NCI-H446 (cell line): ENCODE results near the gene SLC25A44.

ENCODE experiments used
- DNase-seq, 2 experiments: peaks; one replicate each; lab custom pipeline; 2025; lab: John Stamatoyannopoulos, UW

Gene SLC25A44

DNA sequence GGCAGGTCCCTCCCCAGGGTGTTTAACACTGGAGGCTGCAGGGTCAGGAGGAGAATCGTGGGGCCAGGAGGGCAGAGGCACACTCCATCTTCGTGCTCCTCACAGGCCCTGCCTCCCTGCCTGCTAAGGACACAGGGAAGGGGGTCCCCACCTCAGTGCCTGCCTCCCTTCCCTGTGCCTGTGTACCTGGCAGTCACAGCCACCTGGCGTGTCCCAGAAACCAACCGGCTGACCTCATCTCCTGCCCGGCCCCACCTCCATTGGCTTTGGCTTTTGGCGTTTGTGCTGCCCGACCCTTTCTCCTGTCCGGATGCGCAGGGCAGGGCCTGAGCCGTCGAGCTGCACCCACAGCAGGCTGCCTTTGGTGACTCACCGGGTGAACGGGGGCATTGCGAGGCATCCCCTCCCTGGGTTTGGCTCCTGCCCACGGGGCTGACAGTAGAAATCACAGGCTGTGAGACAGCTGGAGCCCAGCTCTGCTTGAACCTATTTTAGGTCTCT lies 47.5 kb downstream of the SLC25A44 start:
- DNase-seq = no peak

GRCh38 chr1:156241926-156242325 lies 48.0 kb downstream of the SLC25A44 start, which contains the start of gene BGLAP:
BGLAP (plus strand) TSS chr1:156242184; CDS start chr1:156242232, 48 bp downstream.
- DNase-seq = no peak

GRCh38 chr1:156242738-156243137 lies 48.8 kb downstream of the SLC25A44 start:
- no peak for DNase-seq

GRCh38 chr1:156244126-156244525 lies 50.2 kb downstream of the SLC25A44 start:
- DNase-seq = no peak

DNA sequence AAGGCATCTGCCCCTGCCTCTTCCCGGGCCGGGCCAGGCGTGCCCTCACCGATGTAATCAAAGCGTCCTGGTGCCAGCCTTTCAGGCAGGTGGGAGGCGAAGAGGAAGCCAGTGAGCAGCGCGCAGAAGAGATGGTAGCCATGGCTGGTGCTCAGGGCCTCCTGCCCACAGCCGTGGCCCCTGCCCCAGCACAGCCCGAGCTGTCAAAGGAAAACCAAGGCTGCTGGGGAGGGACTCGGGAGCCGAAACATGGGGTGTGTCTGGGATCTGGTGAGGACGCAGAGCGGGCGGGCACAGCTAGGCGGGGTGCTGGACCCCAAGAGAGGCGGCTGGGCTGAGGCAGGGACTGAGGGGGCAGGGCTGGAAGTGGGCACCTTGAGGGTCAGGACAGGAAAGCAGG lies 50.8 kb downstream of the SLC25A44 start:
- DNase-seq = no peak

- no peak for DNase-seq
These were observed 51.7 kb downstream of the SLC25A44 start for GRCh38 chr1:156245451-156246232.

GRCh38 chr1:156246241-156246780 lies 52.4 kb downstream of the SLC25A44 start:
- no peak for DNase-seq

- DNase-seq = no peak
These were observed 53.0 kb downstream of the SLC25A44 start for GRCh38 chr1:156246781-156247459.

DNA sequence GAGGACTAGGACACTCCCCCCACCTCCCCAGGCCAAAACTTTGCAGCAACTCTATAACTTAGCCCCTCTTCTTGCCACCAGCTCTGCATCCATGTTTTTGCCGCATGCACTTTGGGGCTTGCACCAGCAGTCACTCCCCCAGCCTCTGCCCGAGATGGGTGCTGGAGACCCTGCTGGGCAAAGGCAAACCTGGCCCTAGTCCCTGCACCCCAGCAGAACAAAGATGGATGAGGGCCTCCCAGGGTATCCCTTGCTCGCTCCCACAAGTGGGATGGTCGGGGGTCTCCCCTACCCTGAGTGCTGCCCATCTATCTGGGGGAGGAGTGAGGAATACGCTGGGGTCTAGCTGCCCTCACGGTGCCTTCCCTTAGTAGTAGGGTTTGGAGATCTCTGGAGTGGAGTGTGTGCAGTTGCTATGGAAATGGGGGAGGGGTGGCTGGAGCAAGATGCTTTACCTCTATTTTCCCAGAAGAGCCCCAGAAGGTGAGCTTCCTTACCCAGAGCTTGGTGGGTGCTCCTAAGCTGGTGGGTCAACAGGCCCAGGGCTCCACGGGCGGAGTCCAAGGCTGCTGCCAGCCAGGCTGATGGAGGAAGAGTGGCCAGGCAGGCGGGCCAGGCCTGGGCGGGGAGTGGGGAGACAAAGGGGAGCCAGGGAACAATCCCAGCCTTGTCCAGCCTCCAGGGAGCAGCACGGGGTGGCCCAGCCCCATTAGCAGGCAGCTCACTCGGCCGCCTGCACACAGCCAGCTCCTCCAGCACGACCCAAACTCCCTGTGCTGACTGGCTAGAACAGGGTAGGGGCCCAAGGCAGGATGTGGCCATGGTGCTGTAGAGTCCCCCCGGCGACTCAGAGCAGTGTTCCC lies 53.8 kb downstream of the SLC25A44 start, which contains the start of gene PAQR6:
Gene PAQR6, minus strand, starts transcription at position 597 of the 863 bp plus-strand sequence. CDS start 1,325 bp downstream, outside the sequence.
- DNase-seq = no peak

GRCh38 chr1:156248323-156248683 lies 54.4 kb downstream of the SLC25A44 start:
- no peak for DNase-seq

- DNase-seq = no peak
These were observed 55.7 kb downstream of the SLC25A44 start for GRCh38 chr1:156249593-156249992.

DNA sequence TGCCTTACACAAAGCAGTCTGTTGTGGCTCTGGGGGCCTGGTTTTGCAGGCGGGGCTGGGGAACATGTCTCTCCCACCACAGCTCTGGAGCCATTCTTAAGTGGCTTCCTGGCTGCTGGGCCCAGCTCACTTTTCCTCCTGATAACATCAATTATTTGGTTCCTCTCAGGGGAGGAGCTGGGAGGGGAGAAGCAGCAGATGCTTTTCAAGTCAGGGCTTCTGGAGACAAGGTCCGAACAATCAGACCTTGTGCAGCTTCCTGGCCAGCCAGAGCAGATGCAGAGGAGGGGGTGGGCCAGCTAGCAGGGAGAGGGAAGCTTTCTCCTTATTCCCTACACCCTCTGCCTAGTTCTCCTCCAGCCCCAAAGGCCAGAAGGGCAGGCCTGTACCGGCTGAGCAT lies 57.6 kb downstream of the SLC25A44 start:
- no peak for DNase-seq

DNA sequence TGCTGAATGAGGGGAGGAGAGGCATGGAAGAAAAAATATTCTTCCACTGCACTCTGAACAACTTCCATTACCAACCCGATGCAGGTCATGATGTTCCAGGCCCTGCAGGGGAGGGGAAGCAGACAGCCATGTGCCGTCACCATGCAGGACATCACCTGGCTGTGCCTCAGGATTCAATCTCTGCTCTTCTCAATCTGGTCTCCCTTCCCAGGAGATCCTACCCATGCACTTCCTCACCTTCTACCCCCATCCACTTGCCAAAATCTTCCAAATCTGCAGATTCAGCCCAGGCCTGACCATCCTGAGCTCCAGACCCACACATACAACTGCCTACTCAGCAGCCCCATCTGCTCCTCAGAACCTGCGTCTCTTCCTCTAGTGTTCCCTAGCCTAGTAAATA lies 59.7 kb downstream of the SLC25A44 start:
- DNase-seq = no peak

DNA sequence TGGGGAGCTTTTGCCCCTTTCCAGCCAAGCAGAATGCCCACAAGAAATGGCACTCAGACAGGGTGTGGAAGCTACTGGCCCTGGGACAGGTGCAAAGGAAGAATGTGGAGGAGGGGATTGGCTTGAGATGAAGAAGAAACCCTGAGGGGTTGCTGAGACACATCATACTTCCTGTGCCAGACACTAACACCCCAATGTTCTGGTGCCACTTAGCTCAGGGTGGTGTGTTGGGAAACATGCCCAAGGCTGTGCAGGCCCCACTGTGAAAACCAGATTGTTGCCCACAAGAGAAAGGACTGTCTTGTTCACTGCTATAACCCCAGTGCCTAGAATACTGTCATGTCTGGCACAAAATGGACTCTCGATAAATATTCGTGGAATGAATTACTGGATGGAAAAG lies 63.8 kb downstream of the SLC25A44 start:
- DNase-seq = no peak

DNA sequence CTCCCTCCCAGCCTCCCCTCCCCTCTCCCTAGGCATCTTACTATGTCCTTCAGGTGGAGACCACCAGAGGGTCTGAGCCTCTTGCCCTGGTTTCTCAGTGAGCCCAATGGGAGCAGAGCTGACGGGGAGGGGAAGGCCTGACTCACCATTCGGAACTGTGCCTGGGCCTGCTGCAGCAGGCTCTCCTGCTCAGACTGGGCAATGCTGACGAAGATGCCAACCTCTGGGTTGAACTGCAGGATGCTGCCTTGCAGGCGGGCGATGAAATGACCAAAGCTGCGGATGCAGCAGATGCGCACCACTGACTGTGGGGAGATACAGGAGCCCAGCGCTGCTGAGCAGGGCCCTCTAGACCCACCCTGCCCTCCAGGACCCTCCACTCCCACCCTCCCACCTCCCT lies 65.0 kb downstream of the SLC25A44 start:
- DNase-seq = no peak

- no peak for DNase-seq
These were observed 65.9 kb downstream of the SLC25A44 start for GRCh38 chr1:156259805-156260204.

DNA sequence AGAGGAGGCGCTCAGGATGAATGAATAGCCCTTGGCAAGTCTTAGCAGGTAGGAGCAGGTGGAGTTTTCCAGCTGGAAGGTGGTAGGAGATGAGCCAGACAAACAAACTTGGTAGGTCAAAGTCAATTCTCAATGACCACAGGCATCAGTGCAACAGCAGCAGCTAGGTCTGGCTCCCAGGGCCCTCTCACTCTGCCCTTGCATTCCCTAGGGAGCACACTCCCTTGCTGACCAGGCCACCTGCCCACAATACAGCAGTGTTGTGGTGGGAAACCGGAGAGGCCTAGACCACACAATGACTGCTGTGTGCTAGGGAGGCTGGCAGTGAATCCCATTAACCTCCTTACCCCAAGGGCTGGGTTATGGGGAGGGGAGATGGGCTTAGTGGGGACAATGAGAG lies 67.0 kb downstream of the SLC25A44 start:
- no peak for DNase-seq
